GM18873 (cell line): ENCODE results near the gene ADCY5.
"Not testable (repeated sequence)": the region's sequence is repeated elsewhere in the genome, so short reads cannot be mapped to it uniquely, and the experiment has no call there.

Experiments
- ATAC-seq: cut with Tn5 transposase; IDR thresholded peaks from one replicate; pipeline ENCODE4 v1.9.1; 2021; ENCODE audit warnings: mild to moderate bottlenecking, moderate library complexity, moderate number of reproducible peaks; ENCODE audit not compliant: unreplicated experiment, low FRiP score

Gene ADCY5

GRCh38 chr3:123448536-123449101 lies at the start of gene ADCY5:
Gene ADCY5 (minus strand): TSS chr3:123449090. CDS start chr3:123448545, 545 bp downstream.
- ATAC-seq: no peak

GRCh38 chr3:123493912-123494311 lies 45.0 kb upstream of the ADCY5 start:
- ATAC-seq: no peak

GRCh38 chr3:123491966-123492587 lies 43.2 kb upstream of the ADCY5 start:
- no peak for ATAC-seq

GRCh38 chr3:123489400-123490004 lies 40.6 kb upstream of the ADCY5 start:
- ATAC-seq: no peak

GRCh38 chr3:123488645-123489347 lies 39.9 kb upstream of the ADCY5 start:
- no peak for ATAC-seq

- ATAC-seq: not testable (repeated sequence)
Measured at GRCh38 chr3:123487063-123487462, 38.2 kb upstream of the ADCY5 start.

GRCh38 chr3:123486460-123486859 lies 37.6 kb upstream of the ADCY5 start:
- ATAC-seq: no peak

GRCh38 chr3:123485551-123485950 lies 36.7 kb upstream of the ADCY5 start:
- ATAC-seq: no peak

GRCh38 chr3:123483146-123483545 lies 34.3 kb upstream of the ADCY5 start:
- ATAC-seq: no peak

GRCh38 chr3:123481722-123482457 lies 33.0 kb upstream of the ADCY5 start:
- no peak for ATAC-seq

- ATAC-seq: no peak
Measured at GRCh38 chr3:123481071-123481470, 32.2 kb upstream of the ADCY5 start.

- ATAC-seq: no peak
Measured at GRCh38 chr3:123480428-123480827, 31.5 kb upstream of the ADCY5 start.

- ATAC-seq: no peak
Measured at GRCh38 chr3:123479891-123480290, 31.0 kb upstream of the ADCY5 start.

- ATAC-seq: no peak
Measured at GRCh38 chr3:123478314-123478713, 29.4 kb upstream of the ADCY5 start.

GRCh38 chr3:123476967-123477750 lies 28.3 kb upstream of the ADCY5 start:
- ATAC-seq: no peak

- ATAC-seq: no peak
Measured at GRCh38 chr3:123475786-123476185, 26.9 kb upstream of the ADCY5 start.

GRCh38 chr3:123471106-123471505 lies 22.2 kb upstream of the ADCY5 start:
- ATAC-seq: no peak

GRCh38 chr3:123469323-123469995 lies 20.6 kb upstream of the ADCY5 start:
- ATAC-seq: no peak

GRCh38 chr3:123467046-123467445 lies 18.2 kb upstream of the ADCY5 start:
- no peak for ATAC-seq
